Natural killer cell (primary cell): ENCODE results near the gene MYPOP. TPM values are rescaled to one million over a fixed set of nuclear protein-coding genes. Genes with fewer than 3 reads are reported as not detected.

ENCODE experiments used
- total RNA-seq, 4 donors: library from RNA; stranded (reverse); fragments of 120-200 nt in 1 of 4; gene quantifications; one replicate each; pipeline versions ENCODE4 v1.2.3 to v1.2.4, GENCODE V29; 2013 to 2022

The MYPOP gene
- total RNA-seq, 3 donors from 2014 or later (not counting 1 experiment from before 2014, with no cell fraction given) = 7.0 to 8.4 (median 7.2) TPM

Other genes with a start within 250 kb of the MYPOP start
- 10 to 100 TPM; 20.7 to 24.5 (median 21.5) TPM for gene GIPR, start 234.4 kb downstream of the MYPOP start, total RNA-seq
- 100 to 1,000 TPM; 212 to 252 (median 241) TPM for gene SNRPD2, start 210.7 kb downstream of the MYPOP start, total RNA-seq
- 10 to 100 TPM in 2 of 3 donors, 1 to 10 TPM in 1; 8.7 to 11.5 (median 10.0) TPM for gene QPCTL, start 209.9 kb downstream of the MYPOP start, total RNA-seq
- gene FBXO46, start 171.7 kb downstream of the MYPOP start, total RNA-seq = 10 to 100 TPM; 24.8 to 35.7 (median 31.1) TPM
- gene MEIOSIN, start 169.2 kb downstream of the MYPOP start, total RNA-seq = not detected
- 1 to 10 TPM; 2.1 to 3.3 (median 3.1) TPM for gene SIX5, start 133.4 kb downstream of the MYPOP start, total RNA-seq
- gene DMPK, start 120.1 kb downstream of the MYPOP start, total RNA-seq = 10 to 100 TPM; 48.1 to 67.5 (median 49.8) TPM
- 10 to 100 TPM; 66.2 to 82.1 (median 66.3) TPM for gene DMWD, start 109.8 kb downstream of the MYPOP start, total RNA-seq
- under 1 TPM; 0.18 to 0.63 (median 0.31) TPM for gene RSPH6A, start 87.3 kb downstream of the MYPOP start, total RNA-seq
- 10 to 100 TPM; 86.4 to 94.8 (median 86.7) TPM for gene SYMPK, start 39.5 kb downstream of the MYPOP start, total RNA-seq
- gene FOXA3, start 38.3 kb downstream of the MYPOP start, total RNA-seq = not detected
- gene IRF2BP1, start 16.5 kb downstream of the MYPOP start, total RNA-seq = 10 to 100 TPM; 16.1 to 20.3 (median 19.6) TPM
- gene NANOS2, start 12.2 kb upstream of the MYPOP start, total RNA-seq = not detected
- gene NOVA2, start 71.3 kb upstream of the MYPOP start, total RNA-seq = not detected
- 10 to 100 TPM; 10.6 to 16.9 (median 14.6) TPM for gene CCDC61, start 92.9 kb upstream of the MYPOP start, total RNA-seq
- gene PGLYRP1, start 120.4 kb upstream of the MYPOP start, total RNA-seq = under 1 TPM in 1 of 3 donors, not detected in 2; 0.55 TPM
- gene IGFL4, start 138.4 kb upstream of the MYPOP start, total RNA-seq = not detected
- gene IGFL3, start 222.1 kb upstream of the MYPOP start, total RNA-seq = not detected
- gene IGFL2, start 245.6 kb upstream of the MYPOP start, total RNA-seq = not detected